ENCODE measurements around the gene MS4A4E.
"Not testable (repeated sequence)": the region's sequence is repeated elsewhere in the genome, so short reads cannot be mapped to it uniquely, and the experiment has no call there.

Gene MS4A4E

DNA sequence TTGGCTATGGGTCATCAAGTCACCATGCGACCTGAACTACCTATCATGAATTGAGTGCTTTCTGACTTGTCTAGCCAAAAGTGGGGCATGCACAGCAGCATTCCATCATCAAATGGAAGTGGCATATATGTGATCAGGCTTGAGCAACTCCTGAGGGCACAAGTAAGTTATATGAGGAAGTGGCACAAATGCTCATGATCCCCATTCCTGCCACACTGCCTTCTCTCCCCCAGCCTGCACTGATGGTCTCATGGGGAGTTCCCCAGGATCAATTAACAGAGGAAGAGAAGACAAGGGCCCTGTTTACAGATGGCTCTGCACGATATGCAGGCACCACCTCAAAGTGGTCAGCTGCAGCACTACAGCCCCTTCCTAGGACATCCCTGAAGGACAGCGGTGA, 21.8 kb downstream of the MS4A4E start:
- DNase-seq: no peak

GRCh38 chr11:60214386-60214785, 28.6 kb downstream of the MS4A4E start:
- DNase-seq: no peak

- DNase-seq: no peak
Measured at GRCh38 chr11:60211206-60211605, 31.7 kb downstream of the MS4A4E start.

DNA sequence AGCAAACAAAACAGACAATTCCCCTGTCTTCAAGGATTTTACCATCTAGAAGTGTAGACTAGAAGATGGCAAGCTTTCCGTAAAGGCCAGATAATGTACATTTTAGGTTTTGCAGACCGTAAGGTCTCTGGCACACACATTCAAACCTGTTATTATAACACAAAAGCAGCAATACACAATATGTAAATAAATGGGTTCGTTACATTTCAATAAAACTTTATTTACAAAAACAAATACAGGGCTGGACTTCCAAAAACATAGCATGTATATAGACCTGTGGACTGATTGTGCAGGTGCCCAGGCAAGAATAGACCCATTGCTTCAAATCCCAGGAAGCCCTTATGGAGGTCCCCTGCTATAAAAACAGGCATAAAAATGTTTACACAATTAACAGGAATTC, 33.0 kb downstream of the MS4A4E start:
- no peak for DNase-seq

- DNase-seq: no peak
Measured at GRCh38 chr11:60208951-60209350, 34.0 kb downstream of the MS4A4E start.

DNA sequence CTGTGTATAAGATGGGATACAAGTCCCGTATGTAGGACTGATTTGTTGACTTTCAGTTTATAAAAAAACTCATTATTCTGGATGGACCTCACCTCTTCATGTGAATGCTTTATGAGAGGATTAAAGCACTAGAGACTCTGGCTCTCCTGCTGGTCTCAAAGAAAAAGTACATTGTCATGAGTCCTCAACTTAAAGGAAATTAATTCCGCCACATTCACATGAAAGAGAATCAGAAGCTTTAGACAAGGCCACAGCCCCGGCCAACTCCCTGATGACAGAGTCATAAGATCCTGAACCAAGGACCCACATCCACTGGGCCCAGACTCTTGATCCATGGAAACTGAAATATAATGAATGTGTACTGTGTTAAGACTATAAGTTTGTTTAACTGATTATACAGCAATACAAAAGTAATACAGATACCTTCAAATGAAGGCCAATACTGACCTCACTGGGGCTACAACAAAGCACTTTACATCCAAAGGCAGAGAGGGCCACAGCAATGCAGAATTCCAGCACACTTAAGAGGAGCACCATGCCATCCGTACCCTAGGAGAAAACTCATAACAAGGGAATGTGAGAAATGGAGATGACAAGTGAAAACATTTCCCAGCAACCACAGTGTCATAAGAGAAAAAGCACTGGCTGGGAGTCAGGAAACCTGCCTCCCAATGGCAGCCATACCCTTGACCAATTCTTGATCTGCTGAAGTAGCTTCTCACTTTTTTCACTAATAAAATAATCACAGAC, 34.6 kb downstream of the MS4A4E start:
- DNase-seq: no peak

DNA sequence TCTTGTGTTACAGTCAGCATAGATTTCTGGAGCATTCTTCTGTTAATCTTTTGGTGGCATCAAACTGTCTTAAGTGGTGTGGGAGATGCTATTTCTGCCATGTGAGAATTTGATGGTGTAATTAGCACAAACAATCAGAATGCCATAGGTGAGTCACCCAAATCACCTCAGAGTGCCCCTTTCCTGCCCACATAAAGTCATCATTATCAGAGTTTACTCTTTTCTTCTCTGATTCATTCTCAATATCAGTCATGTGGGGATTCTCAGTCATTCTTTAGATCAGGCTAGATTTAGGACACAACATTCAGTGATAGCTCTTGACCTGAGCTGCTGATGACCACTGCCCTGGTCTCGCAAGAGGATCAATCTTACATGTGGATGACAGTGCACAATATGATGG, 36.3 kb downstream of the MS4A4E start:
- DNase-seq: no peak

- no peak for DNase-seq
Measured at GRCh38 chr11:60204922-60205321, 38.0 kb downstream of the MS4A4E start.

- not testable (repeated sequence) for DNase-seq
Measured at GRCh38 chr11:60201334-60201733, 41.6 kb downstream of the MS4A4E start.

- DNase-seq: no peak
Measured at GRCh38 chr11:60197442-60197841, 45.5 kb downstream of the MS4A4E start.

- no peak for DNase-seq
Measured at GRCh38 chr11:60195923-60196368, 47.0 kb downstream of the MS4A4E start.

GRCh38 chr11:60194511-60194910, 48.4 kb downstream of the MS4A4E start:
- DNase-seq: no peak

DNA sequence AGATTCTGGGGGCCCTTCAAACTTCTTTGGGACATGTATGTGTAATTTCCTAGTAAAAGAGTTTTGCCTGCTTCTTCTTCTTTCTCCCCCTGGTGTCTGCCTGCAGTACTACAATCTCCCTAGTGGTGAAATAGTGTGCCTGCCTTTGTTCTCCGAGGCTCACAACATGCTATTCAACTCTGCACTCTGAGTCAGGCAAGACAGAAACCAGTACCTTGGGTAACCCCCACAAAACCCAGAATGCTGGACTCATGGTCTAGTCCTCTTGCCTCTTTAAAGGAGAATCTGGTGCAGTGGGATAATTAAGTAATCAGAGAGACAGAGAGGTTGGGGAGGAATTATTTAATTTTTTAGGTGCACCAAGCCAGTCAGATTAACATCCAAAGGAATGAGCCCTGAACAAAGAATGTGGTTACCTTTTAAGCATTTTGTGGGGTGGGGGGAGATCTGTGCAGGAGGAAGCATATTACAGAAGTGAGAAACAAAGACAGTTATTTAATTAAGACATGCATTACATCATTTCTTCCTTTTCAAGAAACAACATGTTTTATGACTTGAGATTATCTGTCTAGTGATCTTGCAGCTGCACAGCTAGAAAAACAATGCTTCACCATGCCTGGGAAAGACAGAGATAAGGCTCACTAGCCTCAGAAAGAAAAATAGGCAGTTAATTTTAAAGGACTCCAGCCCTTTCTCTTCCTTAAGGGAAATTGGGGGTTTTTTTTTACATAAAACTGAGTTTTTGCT, 49.1 kb downstream of the MS4A4E start:
- DNase-seq: peak in 3 of 4 experiments; percentile 1 to 11 (median 1)

DNA sequence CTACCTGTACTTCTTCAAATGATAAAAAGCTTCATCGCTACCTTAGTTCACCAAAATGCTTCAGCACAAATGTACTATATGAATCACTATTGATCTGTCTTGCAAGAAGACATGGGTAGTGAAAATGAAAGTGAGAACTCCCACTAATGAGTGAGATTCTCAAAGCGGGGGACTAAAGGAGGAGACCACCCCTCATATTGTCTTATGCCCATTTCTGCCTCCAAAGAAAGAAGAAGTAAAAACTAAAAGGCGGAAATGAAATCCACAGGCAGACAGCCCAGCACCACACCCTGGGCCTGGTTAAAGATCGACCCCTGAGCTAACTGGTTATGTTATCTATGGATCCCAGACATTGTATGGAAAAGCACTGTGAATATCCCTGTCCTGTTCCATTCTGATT, 50.4 kb downstream of the MS4A4E start:
- DNase-seq: not testable (repeated sequence)

GRCh38 chr11:60188481-60188880, 54.5 kb downstream of the MS4A4E start:
- DNase-seq: not testable (repeated sequence)

DNA sequence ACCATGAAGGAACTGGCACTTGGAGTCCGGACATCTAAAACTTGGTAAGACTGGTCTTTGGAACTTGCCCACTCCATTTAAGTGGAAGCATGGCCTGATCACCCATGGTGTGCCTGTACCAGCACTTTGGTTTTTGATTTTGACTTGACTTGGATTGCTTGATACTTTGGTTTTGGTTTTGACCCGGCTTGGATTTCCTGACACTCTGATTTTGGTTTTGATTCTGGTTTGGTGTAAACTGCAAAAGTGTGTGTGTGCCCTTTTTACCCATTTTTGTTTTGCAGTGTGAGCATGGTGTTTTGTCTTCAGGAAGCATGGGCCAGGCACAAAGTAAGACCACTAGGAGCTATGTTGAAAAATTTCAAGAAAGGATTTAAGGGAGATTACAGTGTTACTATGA, 56.8 kb downstream of the MS4A4E start:
- not testable (repeated sequence) for DNase-seq

DNA sequence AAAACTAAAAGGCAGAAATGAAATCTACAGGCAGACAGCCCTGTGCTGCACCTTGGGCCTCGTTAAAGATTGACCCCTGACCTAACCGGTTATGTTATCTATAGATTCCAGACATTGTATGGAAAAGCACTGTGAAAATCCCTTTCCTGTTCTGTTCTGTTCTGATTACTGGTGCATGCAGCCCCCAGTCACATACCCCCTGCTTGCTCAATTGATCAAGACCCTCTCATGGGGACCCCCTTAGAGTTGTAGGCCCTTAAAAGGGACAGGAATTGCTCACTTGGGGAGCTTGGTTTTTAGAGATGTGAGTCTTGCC, 57.5 kb downstream of the MS4A4E start:
- DNase-seq: not testable (repeated sequence)

DNA sequence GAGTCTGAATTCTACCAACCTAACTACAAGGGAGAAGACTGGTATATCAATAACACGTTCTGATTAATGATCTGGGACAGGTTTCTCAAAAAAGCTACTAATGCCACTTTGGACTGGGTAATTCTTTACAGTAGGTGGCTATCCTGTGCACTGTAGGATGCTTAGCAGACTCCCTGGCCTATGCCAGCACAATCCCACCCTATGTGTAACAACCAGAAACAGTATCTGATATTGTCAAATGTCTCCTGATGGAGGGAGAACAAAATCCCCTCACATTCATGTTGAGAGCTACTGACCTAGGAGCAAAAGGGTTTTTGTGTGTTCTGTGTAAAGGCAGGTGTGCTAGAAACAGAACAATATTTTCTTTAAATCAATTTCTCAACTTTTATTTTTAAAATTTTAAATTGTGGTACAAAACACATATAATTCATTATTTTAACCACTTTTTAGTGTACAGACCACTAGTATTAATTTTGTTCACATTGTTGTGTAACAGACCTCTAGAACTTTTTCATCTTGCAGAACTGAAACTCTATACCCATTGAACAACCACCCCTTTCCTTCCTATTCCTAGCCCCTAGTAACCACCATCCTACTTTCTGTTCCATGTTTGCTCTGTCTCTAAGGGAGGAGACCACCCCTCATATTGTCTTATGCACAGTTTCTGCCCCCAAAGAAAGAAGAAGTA, 58.0 kb downstream of the MS4A4E start:
- DNase-seq: no peak

GRCh38 chr11:60183591-60184205, 59.2 kb downstream of the MS4A4E start:
- DNase-seq: no peak

DNA sequence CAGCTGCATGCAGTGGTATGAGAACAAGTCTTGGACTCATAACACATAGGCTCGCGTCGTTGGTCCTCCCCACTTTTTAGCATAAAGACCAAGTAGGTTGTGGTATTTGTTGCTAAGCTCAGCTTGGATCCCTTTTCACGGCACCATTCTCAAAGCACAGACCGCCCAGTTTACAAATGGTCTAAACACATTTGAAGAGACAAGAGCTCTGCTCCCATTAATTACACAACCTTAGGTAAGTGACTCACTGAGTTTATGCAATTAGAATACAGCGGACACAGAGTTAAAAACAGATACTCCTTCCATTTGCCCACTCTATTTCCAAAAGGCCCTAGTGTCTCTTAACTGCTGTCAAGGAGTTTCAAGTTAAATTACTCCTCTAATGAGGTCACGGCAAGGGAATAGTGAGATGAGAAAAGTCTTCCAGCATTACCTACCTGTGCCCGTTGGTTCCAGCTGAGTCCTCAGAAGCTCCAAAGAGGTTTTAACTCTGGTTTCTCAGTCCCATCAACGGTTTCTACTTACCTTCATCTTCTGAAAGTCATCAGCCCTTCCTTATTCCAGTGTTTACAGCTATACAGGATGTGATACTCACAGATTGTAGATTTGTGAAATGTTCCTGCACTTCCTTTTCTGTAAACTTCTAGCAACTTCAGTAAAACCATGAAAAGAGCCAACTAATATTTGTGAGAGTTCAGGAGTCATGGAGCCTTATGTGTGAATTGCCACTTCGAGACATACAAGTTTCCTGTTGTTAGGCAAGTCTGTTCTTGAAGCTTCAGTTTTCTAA, 60.2 kb downstream of the MS4A4E start, which contains the start of gene MS4A6A:
MS4A6A (minus strand) TSS at position 543 of the 790 bp plus-strand sequence. CDS start 1,356 bp downstream, outside the sequence.
- DNase-seq: no peak

DNA sequence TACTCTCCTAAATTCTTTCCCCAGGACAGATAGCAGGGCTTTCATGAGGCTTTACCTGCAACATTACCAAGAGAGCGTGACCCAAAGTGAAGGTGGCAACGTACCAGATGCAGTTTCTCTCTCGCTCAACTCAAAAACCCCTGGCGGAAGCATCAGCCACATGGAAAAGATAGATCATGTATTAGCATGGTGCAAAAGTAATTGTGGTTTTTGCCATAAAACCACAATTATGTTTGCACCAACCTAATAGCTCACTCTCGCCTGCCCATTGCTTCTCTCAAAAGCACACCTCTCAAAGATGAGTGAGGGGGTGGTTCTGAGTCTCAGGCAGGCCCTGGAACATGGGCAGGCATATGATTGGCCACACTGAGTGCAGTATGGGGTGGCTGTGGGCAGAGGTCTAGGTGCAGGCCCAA, 67.1 kb downstream of the MS4A4E start:
- no peak for DNase-seq

DNA sequence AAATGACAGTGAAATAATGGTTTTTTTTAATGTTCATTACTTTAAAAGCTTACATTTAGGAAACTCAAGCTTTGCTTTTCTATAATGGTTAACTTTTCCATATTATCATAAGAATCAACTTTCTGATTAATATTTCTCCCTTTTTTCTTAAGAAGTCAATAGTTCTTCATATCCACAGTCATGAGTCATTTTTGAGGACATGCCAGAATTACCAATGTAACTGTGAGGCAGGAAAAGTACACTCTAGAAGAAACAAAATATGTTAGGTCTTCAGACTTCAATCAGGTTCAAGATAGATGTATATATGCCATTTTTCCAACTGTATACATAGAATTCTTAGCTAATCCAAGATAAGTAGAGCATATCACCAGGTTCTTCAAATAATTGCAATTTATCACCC, 70.9 kb downstream of the MS4A4E start:
- no peak for DNase-seq
